ENCODE data around the gene HIP1.
"Not testable (repeated sequence)": the region's sequence is repeated elsewhere in the genome, so short reads cannot be mapped to it uniquely, and the experiment has no call there.

HIP1 gene

DNA sequence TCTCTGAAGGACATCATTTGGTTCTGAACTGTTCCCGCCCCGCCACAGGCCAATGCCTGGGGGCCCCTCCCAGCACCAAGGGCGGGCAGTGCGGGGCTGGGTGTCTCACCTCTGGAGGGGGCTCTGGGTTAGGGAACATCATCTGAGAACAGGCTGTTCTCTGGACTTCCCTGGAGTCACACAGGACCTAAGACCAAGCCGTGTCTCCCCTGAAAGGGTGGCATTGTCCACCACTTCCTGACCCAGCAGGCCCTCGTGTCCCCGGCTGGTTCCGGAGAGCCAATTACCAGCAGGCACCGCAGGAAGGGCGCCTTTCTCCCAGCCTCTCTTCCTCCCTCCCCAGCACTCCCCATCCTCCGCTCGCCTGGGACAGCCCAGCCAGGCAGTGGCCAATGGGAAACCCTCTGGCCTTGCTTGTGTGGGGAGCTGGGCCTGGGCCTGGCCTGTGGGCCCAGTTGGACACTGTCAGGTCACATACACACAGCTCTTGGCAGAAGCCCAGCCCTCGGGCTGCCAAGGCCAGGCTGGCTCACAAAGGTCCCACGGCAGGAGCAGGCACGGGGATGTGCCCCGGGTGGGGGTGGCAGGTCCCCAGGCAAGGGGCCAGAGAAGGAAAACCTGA is 127.1 kb downstream of the HIP1 start:
- no peak for ATAC-seq (ENCODE audit: low read depth)

DNA sequence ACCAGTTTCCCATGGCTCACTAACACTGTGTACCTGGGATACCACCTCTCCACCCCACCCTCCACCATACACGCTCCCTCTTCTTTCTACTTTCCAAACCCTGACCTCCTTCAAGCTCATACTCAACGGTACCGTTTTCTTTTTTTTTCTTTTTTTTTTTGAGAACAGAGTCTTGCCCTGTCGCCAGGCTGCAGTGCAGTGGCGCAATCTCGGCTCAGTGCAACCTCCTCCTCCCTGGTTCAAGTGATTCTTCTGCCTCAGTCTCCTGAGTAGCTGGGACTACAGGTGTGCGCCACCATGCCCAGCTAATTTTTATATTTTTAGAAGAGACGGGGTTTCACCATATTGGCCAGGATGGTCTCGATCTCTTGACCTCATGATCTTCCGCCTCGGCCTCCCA is 129.3 kb downstream of the HIP1 start:
- not testable (repeated sequence) for H3K27me3 ChIP-seq (ENCODE audit: insufficient read depth, poor library complexity, severe bottlenecking); H3K9me3 ChIP-seq (ENCODE audit: severe bottlenecking); H3K4me3 ChIP-seq (ENCODE audit: severe bottlenecking); H3K4me1 ChIP-seq (ENCODE audit: insufficient read depth, poor library complexity, severe bottlenecking); H3K36me3 ChIP-seq (ENCODE audit: low read depth); ATAC-seq (ENCODE audit: low read depth); DNase-seq (ENCODE audit: low spot score); H3K27ac ChIP-seq (ENCODE audit: poor library complexity, severe bottlenecking)

More for the DNA sequence above, 127.1 kb downstream of the HIP1 start:
- Histone ChIP-seq H3K4me3 (ENCODE audit: severe bottlenecking) (no peak overlapping the region), H3K27me3 (ENCODE audit: insufficient read depth, poor library complexity, severe bottlenecking) (no peaks in the 10 kb centered on the region), H3K27ac (ENCODE audit: poor library complexity, severe bottlenecking) (no peak overlapping the region), H3K9me3 (ENCODE audit: severe bottlenecking) (no peaks in the 10 kb centered on the region), H3K4me1 (ENCODE audit: insufficient read depth, poor library complexity, severe bottlenecking) (no peaks in the 10 kb centered on the region), H3K36me3 (ENCODE audit: low read depth) (no peaks in the 10 kb centered on the region)
- TF ChIP-seq, protein P1, sequence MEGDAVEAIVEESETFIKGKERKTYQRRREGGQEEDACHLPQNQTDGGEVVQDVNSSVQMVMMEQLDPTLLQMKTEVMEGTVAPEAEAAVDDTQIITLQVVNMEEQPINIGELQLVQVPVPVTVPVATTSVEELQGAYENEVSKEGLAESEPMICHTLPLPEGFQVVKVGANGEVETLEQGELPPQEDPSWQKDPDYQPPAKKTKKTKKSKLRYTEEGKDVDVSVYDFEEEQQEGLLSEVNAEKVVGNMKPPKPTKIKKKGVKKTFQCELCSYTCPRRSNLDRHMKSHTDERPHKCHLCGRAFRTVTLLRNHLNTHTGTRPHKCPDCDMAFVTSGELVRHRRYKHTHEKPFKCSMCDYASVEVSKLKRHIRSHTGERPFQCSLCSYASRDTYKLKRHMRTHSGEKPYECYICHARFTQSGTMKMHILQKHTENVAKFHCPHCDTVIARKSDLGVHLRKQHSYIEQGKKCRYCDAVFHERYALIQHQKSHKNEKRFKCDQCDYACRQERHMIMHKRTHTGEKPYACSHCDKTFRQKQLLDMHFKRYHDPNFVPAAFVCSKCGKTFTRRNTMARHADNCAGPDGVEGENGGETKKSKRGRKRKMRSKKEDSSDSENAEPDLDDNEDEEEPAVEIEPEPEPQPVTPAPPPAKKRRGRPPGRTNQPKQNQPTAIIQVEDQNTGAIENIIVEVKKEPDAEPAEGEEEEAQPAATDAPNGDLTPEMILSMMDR (IDR thresholded peaks at IDR 0.05; ENCODE audit: poor library complexity, severe bottlenecking): no peak
- no peak for DNase-seq (ENCODE audit: low spot score)

DNA sequence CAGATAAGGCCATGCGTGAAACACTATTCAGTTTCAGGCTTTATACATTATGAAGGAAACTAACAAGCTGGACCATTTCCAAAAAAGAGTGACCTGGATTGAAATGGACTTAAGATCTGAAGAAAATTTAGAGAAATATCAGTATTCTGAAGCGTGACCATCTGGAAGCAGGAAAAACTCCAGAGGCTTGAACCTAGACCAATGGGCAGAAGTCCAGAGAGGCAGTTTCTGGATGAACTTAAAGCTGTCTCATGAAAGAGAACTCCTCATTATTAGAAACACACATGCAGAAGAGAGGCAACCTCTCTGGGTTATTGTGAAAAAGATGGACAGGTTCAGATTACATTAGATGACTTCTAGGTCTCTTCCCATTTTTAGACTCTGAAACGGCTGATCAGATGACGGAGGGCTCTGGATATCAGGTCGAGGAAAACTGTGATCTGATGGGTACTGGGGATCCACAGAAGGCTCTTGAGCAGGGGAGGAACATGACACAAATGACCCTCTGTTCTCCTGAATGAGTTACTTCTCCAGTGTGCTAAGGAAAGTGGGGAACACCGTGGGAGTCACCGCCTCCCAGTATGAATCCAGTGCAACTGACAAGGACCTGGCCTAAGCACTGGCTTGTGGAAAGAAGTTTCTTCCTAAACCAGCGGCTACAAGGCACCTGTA is 130.2 kb downstream of the HIP1 start:
- ATAC-seq (ENCODE audit: low read depth) (no peak), DNase-seq (ENCODE audit: low spot score) (no peak)
- Histone ChIP-seq H3K36me3 (ENCODE audit: low read depth) (no peaks in the 10 kb centered on the region), H3K4me1 (ENCODE audit: insufficient read depth, poor library complexity, severe bottlenecking) (no peaks in the 10 kb centered on the region), H3K9me3 (ENCODE audit: severe bottlenecking) (no peaks in the 10 kb centered on the region), H3K4me3 (ENCODE audit: severe bottlenecking) (no peak overlapping the region), H3K27me3 (ENCODE audit: insufficient read depth, poor library complexity, severe bottlenecking) (no peaks in the 10 kb centered on the region), H3K27ac (ENCODE audit: poor library complexity, severe bottlenecking) (no peak overlapping the region)
- TF ChIP-seq, protein P1 (IDR thresholded peaks at IDR 0.05; ENCODE audit: poor library complexity, severe bottlenecking): no peak

DNA sequence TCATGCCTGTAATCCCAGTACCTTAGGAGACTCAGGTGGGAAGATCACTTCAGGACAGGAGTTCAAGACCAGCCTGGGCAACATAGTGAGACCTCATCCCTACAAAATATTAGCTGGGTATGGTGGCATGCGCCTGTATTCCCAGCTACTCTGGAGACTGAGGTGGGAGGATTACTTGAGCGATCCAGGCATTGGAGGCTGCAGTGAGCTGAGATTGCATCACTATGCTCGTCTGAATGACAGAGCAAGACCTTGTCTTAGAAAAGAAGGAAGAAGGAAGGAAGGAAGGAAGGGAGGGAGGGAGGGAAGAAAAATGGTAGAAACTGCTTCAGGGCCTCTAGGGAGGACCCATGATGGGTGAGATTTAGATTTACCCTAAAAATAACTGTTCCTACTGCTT is 134.3 kb downstream of the HIP1 start:
- Histone ChIP-seq H3K4me1 (ENCODE audit: insufficient read depth, poor library complexity, severe bottlenecking) (no peaks in the 10 kb centered on the region), H3K27ac (ENCODE audit: poor library complexity, severe bottlenecking) (no peak overlapping the region), H3K27me3 (ENCODE audit: insufficient read depth, poor library complexity, severe bottlenecking) (no peaks in the 10 kb centered on the region), H3K4me3 (ENCODE audit: severe bottlenecking) (no peak overlapping the region), H3K36me3 (ENCODE audit: low read depth) (no peaks in the 10 kb centered on the region), H3K9me3 (ENCODE audit: severe bottlenecking) (no peaks in the 10 kb centered on the region)
- ATAC-seq (ENCODE audit: low read depth) (no peak), DNase-seq (ENCODE audit: low spot score) (no peak)
- TF ChIP-seq, protein P1 (IDR thresholded peaks at IDR 0.05; ENCODE audit: poor library complexity, severe bottlenecking): no peak

DNA sequence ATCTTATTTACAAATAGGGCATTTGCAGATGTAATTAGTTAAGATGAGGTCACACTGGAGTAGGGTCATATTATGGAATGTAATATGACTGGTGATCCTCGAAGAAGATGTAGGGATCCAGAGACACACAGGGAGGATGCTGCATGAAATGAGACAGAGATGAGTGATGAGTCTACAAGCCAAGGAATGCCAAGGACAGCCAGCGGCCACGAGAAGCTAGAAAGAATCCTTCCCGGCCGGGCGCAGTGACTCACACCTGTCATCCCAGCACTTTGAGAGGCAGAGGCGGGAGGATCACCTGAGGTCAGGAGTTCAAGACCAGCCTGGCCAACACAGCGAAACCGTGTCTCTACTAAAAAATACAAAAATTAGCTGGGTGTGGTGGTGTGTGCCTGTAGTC is 135.9 kb downstream of the HIP1 start:
- not testable (repeated sequence) for DNase-seq (ENCODE audit: low spot score); H3K4me3 ChIP-seq (ENCODE audit: severe bottlenecking); H3K36me3 ChIP-seq (ENCODE audit: low read depth); H3K4me1 ChIP-seq (ENCODE audit: insufficient read depth, poor library complexity, severe bottlenecking); H3K27me3 ChIP-seq (ENCODE audit: insufficient read depth, poor library complexity, severe bottlenecking); H3K27ac ChIP-seq (ENCODE audit: poor library complexity, severe bottlenecking); ATAC-seq (ENCODE audit: low read depth); H3K9me3 ChIP-seq (ENCODE audit: severe bottlenecking)

DNA sequence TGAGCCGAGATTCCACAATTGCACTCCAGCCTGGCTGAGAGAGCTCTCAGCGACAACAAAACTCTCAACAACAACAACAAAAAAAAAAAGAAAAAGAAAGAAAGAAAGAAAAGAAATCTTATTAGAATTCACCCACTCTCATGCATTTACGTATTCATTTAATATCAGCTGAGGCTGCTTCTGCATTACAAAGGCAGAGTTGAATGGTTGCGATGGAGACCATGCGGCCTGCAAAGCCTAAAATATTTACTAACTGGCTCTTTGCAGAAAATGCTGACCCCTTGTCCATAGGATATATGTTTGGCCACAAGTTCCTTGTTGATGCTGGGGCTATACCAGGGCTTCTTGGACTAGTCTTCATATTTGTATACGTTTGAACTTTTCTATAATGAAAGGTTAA is 137.2 kb downstream of the HIP1 start:
- H3K4me1 ChIP-seq (ENCODE audit: insufficient read depth, poor library complexity, severe bottlenecking): peaks cover 9% of the 10 kb centered on the region

DNA sequence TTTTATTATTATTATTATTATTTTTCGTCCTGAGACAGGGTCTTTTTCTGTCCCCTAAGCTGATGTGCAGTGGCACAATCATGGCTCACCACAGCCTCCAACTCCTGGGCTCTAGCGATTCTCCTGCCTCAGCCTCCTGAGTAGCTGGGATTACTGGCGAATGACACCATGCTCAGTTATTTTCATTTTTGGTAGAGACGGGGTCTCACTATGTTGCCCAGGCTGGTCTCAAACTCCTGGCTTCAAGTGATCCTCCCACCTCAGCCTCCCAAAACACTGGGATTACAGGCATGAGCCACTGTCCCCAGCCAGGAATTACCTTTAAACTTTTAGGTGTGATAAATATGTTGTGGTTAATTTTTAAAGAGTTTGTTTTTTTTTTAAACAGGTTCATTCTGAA is 138.0 kb downstream of the HIP1 start:
- not testable (repeated sequence) for H3K36me3 ChIP-seq (ENCODE audit: low read depth); H3K27me3 ChIP-seq (ENCODE audit: insufficient read depth, poor library complexity, severe bottlenecking); ATAC-seq (ENCODE audit: low read depth); H3K27ac ChIP-seq (ENCODE audit: poor library complexity, severe bottlenecking); H3K4me3 ChIP-seq (ENCODE audit: severe bottlenecking); DNase-seq (ENCODE audit: low spot score); H3K9me3 ChIP-seq (ENCODE audit: severe bottlenecking)
- H3K4me1 ChIP-seq (ENCODE audit: insufficient read depth, poor library complexity, severe bottlenecking): peaks cover 11% of the 10 kb centered on the region

More for the DNA sequence above, 137.2 kb downstream of the HIP1 start:
- Histone ChIP-seq H3K4me3 (ENCODE audit: severe bottlenecking) (no peak overlapping the region), H3K27ac (ENCODE audit: poor library complexity, severe bottlenecking) (no peak overlapping the region), H3K36me3 (ENCODE audit: low read depth) (no peaks in the 10 kb centered on the region), H3K27me3 (ENCODE audit: insufficient read depth, poor library complexity, severe bottlenecking) (no peaks in the 10 kb centered on the region), H3K9me3 (ENCODE audit: severe bottlenecking) (no peaks in the 10 kb centered on the region)
- no peak for DNase-seq (ENCODE audit: low spot score)
- TF ChIP-seq, protein P1 (IDR thresholded peaks at IDR 0.05; ENCODE audit: poor library complexity, severe bottlenecking): no peak
- ATAC-seq (ENCODE audit: low read depth): no peak
